GM20431 (cell line): ENCODE data around the gene ARFGAP3.

ENCODE experiments used
- in situ Hi-C: fragments of 300-500 bp; cut with MseI, MboI; formaldehyde crosslinking; loops from one replicate; pipeline ENCODE4 v1.15.0; 2020; ENCODE audit warnings: low sequenced_read_pairs; ENCODE audit not compliant: unreplicated experiment

ARFGAP3 gene

DNA sequence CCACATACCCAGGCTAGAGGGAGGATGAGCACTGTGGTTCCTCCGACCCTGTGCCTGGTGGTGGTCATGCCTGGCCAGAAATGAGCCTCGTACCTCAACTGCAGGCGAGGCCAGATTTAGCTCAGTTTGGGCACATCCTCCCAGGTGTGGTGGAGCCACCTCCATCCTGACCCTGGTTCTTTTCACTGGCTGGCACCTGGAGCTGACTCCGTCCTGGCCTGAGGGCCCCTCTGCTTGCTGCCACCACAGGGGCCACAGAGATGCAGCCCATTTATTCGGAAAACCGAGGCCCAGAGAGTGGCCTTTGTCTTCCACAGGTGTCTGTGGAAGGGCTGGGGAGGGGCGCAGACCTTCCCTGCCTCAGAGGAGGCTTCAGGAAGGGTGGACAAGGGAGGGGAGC is 9.0 kb upstream of the ARFGAP3 start:
- in situ Hi-C loops, result no loop called here

DNA sequence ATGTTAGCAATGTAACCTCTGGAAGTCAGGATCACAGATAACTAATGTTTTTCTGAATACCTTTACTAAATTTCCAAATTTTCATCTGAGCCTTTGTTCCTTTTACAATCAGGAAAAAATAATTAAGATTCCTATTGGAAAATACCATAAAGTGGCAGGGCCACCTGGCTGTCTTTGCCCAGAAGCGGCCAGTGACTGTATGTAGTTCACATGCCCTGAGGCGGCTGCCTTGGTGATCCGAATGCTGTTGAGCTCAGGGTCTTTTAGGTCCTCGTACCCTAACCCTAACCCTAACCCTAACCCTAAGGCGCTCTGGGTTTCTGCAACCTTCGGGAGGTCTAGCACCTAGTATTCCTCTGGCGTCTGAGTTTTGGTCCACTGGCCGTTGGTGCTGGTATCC is 8.5 kb upstream of the ARFGAP3 start:
- in situ Hi-C loops, result no loop called here

DNA sequence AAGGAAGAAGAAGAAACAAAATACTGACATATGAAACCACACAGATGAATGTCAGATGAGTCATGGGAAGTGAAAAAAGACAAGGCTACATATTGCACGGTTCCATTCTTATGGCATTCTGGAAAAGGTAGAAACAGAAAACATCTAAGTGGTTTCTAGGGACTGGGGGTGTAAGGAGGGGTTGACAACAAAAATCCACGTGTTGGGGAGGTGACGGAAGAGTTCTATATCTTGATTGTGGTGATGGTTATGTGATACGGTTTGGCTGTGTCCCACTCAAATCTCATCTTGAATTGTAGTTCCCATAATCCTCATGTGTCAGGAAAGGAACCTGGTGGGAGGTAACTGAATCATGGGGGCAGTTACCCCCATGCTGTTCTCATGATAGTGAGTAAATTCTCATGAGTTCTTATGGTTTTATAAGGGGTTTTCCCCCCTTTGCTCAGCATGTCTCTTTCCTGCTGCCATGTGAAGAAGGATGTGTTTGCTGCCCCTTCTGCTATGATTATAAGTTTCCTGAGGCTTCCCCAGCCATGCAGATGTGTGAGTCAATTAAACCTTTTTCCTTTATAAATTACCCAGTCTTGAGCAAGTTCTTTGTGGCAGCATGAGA is 6.4 kb upstream of the ARFGAP3 start:
- in situ Hi-C loops, result no loop called here

DNA sequence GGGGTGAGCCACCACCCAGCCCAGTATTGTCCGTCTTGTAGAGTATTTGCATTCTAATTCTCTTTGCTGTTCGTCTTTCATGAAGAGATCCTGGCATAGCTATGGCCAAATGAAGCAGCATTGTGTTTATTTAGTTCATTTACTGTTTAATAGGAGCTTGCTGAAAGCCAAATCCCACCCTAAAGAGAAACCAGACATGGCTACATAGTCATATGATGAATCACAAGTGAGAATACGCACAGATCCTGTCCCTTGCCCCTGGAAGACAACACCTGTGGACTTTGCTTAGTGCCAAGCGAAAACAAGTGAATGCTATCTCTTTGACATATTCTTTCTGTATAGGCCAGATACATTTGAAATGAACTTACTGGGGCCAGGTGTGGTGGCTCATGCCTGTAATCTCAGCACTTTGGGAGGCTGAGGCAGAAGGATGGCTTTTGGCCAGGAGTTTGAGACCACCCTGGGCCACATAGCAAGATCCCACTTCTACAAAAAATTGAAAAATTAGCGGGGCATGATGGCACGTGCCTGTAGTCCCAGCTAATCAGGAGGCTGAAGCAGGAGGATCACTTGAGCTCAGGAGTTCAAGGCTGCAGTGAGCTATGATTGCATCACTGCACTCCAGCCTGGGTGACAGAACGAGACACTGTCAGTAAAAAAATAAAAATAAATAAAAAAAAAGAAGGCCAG is 5.1 kb upstream of the ARFGAP3 start:
- in situ Hi-C loops, result no loop called here

DNA sequence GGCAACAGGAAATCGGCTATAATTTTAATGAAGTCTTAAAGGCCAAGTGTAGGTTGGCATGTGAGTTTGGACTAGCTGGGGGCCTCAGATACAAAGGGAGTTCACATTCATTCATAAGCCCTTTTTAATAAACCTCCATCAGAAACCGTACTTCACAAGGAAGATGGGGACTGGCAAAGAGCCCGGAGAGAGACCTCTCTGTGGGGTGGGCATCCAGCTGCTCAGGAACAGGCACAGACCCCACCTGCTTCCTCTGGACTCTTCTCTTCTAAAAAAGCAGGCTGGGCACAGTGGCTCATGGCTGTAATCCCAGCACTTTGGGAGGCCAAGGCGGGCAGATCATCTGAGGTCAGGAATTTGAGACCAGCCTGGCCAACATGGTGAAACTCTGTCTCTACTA is 3.9 kb upstream of the ARFGAP3 start:
- in situ Hi-C loops, result no loop called here

DNA sequence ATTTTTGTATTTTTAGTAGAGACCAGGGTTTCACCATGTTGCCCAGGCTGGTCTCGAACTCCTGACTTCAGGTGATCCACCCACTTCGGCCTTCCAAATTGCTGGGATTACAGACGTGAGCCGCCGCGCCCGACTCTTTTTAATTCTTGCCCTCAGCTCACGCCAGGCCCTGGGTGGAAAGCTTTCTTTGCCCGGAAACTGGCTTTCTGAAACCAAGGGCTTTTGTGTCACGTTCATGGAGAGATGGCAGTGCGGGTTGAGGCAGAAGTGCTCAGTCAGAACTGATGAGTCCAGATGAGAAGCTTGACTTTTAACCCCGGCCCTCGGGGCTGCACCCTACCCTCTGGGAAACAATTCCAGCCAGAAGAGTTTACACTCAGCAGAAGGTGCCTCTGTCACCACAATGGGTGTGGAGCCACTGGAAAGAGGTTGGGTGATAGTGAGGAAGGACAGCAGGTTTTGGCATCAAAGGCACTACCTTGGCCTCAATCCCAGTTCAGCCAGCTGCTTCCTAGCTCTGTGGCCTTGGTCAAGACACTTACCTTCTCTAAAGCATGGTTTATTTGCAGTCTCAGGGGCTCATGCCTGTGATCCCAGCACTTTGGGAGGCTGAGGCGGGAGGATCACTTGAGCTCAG is 890 bp upstream of the ARFGAP3 start:
- in situ Hi-C loops, result no loop called here

DNA sequence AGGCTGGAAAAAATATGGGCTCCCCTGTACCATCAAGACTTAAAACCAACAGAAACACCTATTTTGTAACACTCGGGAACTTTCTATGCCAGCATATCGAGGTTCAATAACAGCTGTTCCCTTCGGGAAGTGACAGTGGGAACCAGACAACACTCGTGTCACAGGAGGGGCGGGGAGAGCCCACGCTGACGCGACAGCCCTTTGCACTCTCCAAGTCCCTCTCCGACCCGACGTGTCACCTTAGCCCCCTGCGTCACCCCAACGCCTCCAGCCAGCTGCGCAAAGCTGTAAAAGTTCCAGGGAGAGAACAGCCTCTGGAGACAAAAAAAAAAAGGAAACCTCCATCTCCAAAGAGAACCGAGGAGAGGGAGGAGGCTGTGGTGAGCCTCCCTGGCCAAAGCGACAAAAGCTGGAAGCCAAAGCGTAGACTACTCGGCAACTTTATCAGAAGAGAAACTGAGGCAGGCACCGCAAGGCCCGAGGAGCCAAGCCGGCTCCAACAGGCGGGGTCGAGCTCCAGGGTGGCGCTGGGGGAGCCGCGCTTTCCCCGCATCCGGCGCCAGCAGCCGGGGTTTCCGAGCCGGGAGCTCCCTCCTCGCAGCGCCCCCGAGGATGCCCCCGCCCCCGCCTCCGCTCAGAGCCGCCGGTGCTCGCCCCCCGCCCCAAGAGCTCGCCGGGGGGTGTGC is 751 bp downstream of the ARFGAP3 start:
- in situ Hi-C loops, result no loop called here

DNA sequence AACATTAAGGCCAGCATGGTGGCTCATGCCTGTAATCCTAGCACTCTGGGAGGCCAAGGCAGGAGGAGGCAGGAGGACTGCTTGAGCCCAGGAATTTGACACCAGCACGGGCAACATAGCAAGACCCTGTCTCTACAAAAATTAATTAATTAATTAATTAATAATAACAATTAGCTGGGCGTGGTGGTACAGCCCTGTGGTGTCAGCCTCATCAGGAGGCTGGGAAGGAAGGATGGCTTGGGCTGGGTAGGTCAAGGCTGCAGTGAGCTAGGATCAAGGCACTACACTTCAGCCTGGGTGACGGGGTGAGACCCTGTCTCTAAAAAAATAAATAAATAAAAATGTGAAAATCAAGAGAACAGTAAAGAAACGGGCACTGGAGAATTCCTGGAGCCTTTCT is 1.4 kb downstream of the ARFGAP3 start:
- in situ Hi-C loops, result no loop called here

DNA sequence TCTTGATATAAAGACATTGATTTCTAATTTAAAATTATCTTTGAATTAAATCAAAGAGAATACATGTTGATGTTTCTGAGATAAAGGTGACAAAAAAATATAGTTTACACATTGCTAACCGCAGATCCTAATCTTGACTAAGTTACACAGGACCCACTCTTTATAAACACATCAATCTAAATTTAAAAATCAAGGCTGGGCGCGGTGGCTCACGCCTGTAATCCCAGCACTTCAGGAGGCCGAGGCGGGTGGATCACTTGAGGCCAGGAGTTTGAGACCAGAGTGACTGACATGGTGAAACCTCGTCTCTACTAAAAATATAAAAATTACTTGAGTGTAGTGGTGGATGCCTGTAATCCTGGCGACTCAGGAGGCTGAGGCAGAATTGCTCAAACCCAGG is 1.9 kb downstream of the ARFGAP3 start:
- in situ Hi-C loops, result no loop called here

DNA sequence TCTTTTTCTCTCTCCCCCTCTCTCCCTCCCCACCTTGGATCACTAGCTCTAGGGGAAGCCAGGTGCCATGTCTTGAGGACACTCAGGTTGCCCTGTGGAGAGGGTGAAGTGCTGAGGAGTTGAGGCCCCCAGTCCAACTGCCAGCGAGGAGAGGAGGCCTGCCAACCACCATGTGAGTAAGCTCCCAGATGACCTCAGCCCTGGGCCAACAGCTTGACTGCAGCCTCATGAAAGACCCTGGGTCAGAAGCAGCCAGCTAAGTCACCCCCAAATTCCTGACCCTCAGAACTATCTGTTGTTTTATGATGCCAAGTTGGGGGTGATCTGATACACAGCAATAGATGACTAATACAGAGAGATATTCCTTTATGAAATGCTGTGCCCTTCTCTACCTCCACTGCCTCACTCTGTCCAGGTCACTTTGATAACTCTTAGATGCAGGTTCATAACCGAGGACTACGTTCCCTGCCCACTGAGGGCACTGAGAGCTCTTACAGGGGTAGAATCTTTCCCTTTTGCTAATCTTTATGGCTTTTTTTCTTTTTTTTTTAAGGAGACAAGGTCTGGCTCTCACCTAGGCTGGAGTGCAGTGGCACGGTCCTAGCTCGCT is 8.0 kb downstream of the ARFGAP3 start:
- in situ Hi-C loops, result no loop called here

DNA sequence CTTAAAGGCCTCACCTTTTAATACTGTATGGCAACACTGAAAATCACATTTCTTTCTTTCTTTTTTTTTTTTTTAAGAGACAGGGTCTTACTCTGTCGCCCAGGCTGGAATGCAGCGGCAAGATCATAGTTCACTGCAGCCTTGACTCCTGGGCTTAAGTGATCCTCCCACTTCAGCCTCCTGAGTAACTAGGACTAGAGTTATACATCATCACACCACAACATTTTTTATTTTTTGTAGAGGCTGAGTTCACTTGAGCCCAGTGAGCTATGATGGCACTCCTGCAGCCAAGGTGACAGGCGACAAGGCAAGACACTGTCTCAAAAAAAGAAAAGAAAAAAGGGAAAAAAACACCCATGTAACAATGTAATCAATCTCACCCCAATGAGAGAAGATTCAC is 10.0 kb downstream of the ARFGAP3 start:
- in situ Hi-C loops, result no loop called here

DNA sequence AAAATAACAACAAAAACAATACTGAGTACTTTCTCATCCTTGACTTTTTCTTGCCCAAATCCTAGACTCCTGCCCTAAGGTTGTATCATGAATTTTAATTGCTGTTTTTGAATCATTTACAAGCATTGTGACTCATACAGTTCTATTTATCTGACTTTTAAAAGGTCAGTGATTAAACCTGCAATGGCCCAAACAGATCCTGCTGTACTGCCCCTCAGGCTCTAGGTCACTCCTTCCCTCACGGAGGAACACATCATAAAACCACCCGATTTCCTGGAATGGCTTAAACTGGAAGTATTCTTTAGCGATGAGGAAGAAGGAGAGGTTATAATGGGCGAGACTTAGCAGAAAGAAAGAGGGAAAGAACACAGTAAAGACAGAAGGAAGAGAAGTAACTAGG is 12.3 kb downstream of the ARFGAP3 start:
- in situ Hi-C loops, result no loop called here

DNA sequence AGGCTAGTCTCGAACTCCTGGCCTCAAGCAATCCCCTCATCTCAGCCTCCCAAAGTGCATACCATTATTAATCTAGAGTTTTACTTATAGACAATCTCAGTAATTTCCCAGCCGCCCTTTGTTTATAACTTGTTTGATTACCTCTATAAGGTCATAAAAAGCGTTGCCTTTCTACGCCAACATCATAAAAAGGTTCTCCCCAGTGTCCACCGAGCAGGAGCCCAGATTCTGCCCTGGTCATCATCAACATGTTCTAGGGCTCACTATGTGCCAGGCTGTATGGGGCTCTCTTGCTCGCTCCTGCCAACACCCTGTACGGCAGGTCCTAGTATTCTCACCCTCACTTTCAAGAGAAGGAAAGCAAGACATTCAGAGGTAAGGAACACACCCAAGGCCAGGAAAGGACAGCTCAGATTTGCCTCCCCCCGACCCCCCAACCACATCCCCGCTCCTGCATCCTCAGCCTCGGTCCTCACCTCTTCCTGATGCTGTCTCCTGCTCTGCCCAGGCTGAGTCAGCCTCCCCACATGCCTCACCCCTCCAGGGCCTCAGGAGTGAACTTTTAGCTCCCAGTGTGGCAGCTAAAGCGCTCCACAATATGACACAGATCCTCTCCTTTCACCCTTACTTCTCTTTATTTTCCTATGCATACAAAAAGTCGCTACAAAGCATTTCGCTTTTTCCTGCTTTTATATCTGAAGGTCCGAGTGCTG is 14.3 kb downstream of the ARFGAP3 start:
- in situ Hi-C loops, result no loop called here

DNA sequence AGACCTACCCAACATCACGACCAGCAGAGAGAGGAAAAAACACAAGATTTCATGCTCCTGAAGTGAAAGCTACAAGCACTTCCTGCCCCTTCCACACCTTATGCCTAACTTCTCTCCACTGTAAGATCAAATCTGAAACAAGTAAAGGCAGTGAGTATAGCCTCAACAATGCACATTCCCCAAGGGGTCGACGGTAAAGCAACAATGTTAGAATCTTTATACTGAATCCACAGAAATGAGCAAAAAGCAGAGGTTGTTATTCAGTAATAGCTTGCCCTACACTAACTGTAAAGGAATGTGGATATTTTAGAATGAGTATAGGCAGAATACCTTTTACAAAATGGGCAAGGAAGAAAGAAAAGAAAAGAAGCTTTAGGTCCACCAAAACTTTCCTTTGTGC is 15.6 kb downstream of the ARFGAP3 start:
- in situ Hi-C loops, result no loop called here

DNA sequence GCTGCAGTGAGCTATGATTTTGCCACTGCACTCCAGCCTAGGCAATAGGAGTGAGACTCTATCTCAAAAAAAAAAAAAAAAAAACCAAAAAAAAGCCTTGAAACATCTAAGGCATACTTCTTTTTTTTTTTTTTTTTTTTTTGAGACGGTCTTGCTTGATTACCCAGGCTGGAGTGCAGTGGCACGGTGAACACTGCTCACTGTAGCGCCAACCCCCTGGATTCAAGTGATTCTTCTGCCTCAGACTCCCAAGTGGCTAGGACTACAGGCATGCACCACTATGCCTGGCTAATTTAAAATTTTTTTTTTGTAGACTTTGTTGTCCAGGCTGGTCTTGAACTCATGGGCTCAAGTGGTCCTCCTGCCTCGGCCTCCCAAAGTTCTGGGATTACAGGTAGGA is 19.5 kb downstream of the ARFGAP3 start:
- in situ Hi-C loops, result no loop called here

DNA sequence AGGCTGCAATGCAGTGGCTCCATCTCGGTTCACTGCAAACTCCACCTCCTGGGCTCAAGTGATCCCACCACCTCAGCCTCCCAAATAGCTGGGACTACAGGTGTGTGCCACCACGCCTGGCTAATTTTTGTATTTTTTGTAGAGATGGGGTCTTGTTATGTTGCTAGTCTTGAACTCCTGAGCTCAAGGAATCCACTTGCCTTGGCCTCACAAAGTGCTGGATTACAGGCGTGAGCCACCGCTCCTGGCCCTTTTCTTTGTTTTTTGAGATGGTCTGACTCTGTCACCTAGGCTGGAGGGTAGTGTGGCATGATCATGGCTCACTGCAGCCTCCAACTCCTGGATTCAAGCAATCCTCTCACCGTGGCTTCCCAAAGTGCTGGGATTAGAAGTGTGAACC is 21.0 kb downstream of the ARFGAP3 start:
- in situ Hi-C loops, result no loop called here

DNA sequence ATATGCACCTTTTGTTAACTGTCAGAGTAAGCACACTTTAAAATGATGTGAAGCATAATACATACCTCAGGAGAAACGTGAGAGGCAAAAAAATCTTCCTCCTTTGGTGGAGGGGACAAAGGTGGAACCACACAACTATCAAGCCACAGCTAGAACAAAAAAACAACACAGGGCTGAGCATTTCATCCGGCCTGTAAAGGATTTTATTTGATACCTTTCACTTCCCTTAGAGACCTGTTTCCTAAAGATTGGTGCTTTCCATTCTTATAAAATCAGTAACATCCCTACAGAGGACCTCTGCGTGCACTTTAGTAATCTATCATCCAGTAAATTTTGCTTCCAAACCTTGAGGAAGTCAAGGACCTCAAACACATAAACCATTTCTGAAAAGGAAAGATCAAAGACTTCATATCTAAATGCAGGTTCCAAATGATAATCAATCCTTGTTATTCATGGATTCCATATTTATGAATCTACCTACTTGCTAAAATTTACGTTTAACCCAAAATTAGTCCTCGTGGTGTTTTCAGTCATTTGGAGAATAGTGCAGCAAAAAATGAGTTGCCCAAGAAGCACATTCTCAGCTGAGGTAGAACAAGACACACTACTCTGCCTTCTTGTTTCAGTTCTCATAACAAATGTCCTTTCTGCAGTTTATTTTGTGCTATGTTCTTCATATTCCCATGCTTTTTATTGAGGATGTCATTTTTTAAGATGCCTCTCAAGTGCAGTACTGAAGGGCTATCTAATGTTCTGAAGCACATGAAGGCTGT is 22.7 kb downstream of the ARFGAP3 start:
- in situ Hi-C loops, result no loop called here

DNA sequence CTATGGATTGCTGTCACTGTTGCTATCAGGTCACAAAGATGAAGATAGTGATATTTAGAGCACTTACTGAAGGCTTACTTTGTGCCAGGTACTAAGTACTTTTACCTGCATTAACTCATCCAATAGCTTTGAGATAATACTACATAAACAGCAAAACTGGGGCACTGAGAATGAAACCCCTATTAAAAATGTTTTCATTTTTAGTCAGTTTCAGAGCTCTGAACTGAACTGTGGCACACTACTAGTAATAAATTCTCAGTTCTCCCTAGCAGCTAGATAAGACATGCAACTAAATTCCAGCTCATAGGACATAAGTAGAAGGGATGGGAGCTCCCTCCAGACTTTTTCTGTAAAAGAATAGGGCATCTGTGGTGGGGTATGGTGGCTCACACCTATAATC is 24.0 kb downstream of the ARFGAP3 start:
- in situ Hi-C loops, result no loop called here

DNA sequence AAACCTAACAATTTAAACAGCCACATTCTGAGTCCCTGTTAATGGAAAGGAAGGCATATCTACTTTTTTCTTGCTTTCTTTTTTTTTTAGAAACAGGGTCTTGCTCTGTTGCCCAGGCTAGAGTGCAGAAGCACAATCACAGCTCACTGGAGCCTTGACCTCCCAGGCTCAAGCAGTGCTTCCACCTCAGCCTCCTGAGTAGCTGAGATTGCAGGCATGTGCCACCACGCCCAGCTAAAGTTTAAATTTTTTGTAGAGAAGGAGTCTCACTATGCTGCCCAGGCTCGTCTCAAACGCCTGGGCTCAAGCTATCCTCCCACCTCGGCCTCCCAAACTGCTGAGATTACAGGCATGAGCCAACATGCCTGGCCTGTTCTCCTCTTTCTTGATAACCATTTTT is 25.4 kb downstream of the ARFGAP3 start:
- in situ Hi-C loops, result no loop called here
